KOPT-K1 (cell line): Measurements from ENCODE around the gene CNTFR.
"Not testable (repeated sequence)": the region's sequence is repeated elsewhere in the genome, so short reads cannot be mapped to it uniquely, and the experiment has no call there.

Experiments used
- H3K27ac ChIP-seq: fragments of 200-600 bp; sonication (generic); 2 replicates; pipeline ENCODE4 v1.5.1; 2016; ENCODE audit warnings: antibody characterized with exemption, mild to moderate bottlenecking, low read depth, low read length; ENCODE audit not compliant: poor library complexity, severe bottlenecking
- H3K36me3 ChIP-seq: fragments of 200-600 bp; sonication (generic); 2 replicates; pipeline ENCODE4 v1.5.1; 2017; ENCODE audit warnings: antibody characterized with exemption, mild to moderate bottlenecking, low read length, moderate library complexity; ENCODE audit not compliant: insufficient read depth
- H3K9me3 ChIP-seq: fragments of 200-600 bp; sonication (generic); 2 replicates; pipeline ENCODE4 v1.5.1; 2017; ENCODE audit warnings: antibody characterized with exemption, low read length, mild to moderate bottlenecking; ENCODE audit not compliant: insufficient read depth, poor library complexity, severe bottlenecking

CNTFR gene

GRCh38 chr9:34550681-34551270, 38.7 kb downstream of the CNTFR start:
- no peaks in the 10 kb centered on the region for H3K36me3 ChIP-seq
- H3K27ac ChIP-seq: no peak overlapping the region
- no peaks in the 10 kb centered on the region for H3K9me3 ChIP-seq

- no peaks in the 10 kb centered on the region for H3K9me3 ChIP-seq
- no peaks in the 10 kb centered on the region for H3K36me3 ChIP-seq
- no peak overlapping the region for H3K27ac ChIP-seq
These were observed 39.4 kb downstream of the CNTFR start for GRCh38 chr9:34550016-34550680.

DNA sequence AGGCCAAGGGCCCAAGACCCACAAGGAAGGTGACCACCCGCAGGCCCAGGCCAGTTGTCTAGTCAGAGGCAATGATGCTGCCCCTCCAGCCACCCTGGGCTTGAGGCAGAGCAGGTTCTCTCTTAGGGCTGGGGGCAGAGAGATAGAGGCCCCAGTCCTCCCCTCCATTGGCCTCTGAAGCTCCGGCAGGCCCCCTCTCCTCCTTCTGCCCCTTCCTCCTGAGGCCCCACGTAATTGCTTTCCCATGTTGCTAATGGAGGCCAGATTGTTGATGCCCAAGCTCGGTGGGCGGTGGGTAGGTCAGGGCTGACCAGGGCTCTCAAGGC, 40.2 kb downstream of the CNTFR start:
- Histone ChIP-seq H3K9me3 (no peaks in the 10 kb centered on the region), H3K36me3 (no peaks in the 10 kb centered on the region), H3K27ac (no peak overlapping the region)

- H3K27ac ChIP-seq: no peak overlapping the region
- H3K9me3 ChIP-seq: no peaks in the 10 kb centered on the region
- no peaks in the 10 kb centered on the region for H3K36me3 ChIP-seq
These were observed 41.4 kb downstream of the CNTFR start for GRCh38 chr9:34547960-34548611.

DNA sequence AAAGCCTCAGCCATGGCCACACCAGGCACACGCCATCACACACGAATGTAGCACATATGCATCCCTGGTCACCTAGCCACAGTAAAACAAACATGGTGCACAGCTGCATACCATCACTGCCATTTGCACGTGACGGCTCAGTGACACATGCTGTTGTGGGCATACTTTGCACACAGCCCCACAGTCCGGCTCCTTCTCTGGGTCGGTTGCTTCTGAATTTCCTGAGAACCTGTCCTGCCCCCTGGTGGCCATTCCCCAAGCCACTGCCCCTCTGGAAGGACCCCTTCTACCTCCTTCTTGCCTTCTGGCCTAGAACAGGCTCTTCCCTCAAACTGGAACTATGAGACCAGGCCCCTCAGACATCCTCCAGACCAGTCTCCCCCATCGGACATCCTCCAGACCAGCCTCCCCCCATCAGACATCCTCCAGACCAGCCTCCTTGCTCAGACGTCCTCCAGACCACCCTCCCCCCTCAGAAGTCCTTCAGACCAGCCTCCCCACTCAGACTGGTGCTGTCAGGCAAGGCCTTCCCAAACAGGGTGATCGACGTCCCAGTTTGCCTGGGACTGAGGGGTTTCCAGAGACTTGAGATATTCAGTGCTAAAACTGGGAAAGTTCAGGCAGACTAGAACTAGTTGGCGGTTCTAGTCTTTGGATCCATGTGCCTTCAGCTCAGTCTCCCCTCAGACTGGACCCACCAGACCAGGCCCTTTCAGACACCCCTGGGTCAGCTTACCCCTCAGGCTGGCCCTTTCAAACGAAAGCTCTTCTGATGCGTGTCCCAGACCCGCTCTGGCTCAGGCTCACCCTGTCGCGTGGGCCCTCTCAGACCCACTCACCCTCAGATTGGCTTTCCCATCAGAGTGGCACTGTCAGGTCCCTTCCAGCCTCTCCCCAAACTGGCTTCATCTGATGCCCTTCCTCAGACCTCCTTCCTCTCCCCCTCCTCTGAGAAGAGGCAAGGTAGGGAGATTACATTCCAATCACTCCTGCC, 42.4 kb downstream of the CNTFR start:
- Histone ChIP-seq H3K27ac (no peak overlapping the region), H3K36me3 (no peaks in the 10 kb centered on the region)

DNA sequence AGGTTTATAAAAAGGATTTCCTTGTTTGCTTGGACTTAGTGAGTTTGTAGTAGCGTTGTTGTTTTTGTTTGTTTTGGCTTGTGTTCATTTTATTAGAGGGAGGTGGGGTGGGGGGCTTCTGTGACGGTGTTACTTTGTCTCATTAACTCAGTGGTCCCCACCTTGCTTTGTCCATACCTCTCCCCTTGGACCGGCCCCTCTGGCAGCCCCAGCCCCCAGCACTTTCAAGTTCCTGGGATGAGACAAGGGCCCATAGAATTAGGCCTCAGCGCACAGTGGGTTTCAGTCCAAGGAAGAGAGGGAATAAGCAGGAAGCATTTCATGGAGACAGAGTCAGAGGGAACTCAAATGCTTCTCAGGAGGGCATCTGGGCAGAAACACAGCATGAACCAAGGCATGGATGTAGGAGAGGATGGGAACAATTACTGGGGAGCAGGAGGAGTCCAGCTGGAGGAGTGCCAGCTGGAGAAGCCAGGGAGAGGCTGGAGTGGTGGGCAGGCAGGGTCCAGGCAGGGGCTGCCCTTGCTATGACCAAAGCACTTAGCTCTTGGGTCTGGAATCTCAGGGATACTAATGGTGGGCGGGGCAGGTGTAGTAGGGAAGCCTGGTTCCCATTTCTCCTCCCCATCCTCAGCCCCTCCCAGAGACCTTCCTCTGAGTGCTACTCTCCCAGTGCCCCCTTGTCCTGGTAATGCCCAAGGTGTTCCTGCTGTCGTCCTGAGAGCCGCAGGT, 43.3 kb downstream of the CNTFR start:
- Histone ChIP-seq H3K27ac (no peak overlapping the region), H3K36me3 (no peaks in the 10 kb centered on the region), H3K9me3 (no peaks in the 10 kb centered on the region)

More for the DNA sequence above, 42.4 kb downstream of the CNTFR start:
- no peaks in the 10 kb centered on the region for H3K9me3 ChIP-seq

DNA sequence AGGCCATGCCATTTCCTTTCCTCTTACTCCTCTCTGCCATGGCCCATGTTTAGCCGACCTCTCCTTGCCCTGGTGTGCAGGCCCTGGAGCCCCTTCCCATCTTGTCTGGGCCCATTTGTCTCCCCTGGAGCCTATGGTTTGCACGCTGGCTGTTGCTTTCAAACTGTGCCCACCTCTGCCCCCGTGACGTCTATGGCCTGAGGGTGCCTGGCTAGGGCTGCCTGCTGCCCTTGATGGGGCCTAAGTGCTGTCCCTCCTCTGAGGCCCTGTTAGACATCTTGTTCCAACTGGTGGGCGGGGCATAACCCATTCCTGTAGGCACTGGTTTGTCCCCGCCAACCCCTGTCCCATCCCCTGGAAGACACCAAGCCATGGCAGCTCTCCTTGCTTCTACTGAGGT, 44.0 kb downstream of the CNTFR start:
- Histone ChIP-seq H3K27ac (no peak overlapping the region), H3K36me3 (no peaks in the 10 kb centered on the region), H3K9me3 (no peaks in the 10 kb centered on the region)

DNA sequence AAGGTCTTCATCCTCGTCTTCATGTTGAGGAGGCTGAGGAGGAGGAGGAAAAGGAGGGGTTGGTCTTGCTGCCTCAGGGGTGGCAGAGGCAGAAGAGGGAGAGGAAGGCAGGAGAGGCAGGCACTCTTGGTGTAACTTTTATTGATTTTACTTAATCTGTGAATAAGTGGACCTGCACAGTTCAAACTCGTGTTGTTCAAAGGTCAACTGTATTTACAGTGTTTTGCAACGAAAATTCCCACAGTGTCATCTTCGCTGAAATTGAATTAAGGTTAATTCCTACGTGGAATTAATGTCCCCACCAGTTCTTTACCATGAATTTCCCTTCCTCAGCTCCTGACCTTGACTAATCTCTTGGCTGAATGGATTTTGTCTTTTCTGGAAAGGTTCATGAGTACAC, 45.5 kb downstream of the CNTFR start:
- Histone ChIP-seq H3K36me3 (no peaks in the 10 kb centered on the region), H3K27ac (no peak overlapping the region)

DNA sequence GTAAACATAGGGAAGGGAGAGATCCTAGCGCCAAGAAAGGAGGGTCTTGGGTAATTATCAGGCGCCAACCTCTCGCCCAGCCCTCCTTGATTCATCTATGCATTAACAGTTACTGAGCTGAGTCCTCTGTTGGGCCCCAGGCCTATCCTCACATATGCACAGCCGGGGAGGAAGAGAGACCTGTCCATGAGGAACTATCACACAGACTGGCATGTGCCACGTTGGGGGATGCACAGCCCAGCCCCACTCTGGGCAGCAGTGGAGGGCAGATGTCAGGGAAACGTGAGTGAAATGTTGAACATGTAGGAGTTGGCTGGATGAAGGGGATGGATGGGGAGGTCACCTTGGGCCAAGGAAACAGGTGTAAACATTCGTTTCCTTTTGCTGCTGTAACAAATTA, 48.0 kb downstream of the CNTFR start:
- no peaks in the 10 kb centered on the region for H3K36me3 ChIP-seq
- H3K27ac ChIP-seq: no peak overlapping the region
- H3K9me3 ChIP-seq: no peaks in the 10 kb centered on the region

More for the DNA sequence above, 45.5 kb downstream of the CNTFR start:
- H3K9me3 ChIP-seq: no peaks in the 10 kb centered on the region

DNA sequence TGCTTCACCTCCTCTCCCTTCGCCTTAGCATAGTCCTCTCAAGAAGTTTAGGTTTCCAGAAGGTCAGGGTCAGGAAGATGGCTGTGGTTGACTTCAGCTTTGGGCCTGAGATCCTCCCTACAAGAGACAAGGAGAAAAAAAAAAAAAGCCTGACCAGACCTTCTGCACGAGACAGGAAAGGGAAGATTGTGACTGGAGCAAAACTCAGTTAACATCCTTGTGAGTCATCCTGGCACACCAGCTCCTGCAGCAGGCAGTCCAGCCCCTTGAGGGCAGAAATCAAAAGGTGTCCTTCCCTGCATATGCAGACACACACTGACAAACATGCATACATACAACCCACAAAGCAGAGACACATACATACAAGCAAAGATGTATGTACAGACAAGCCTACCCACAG, 48.7 kb downstream of the CNTFR start:
- H3K9me3 ChIP-seq: no peaks in the 10 kb centered on the region
- H3K27ac ChIP-seq: no peak overlapping the region
- no peaks in the 10 kb centered on the region for H3K36me3 ChIP-seq

DNA sequence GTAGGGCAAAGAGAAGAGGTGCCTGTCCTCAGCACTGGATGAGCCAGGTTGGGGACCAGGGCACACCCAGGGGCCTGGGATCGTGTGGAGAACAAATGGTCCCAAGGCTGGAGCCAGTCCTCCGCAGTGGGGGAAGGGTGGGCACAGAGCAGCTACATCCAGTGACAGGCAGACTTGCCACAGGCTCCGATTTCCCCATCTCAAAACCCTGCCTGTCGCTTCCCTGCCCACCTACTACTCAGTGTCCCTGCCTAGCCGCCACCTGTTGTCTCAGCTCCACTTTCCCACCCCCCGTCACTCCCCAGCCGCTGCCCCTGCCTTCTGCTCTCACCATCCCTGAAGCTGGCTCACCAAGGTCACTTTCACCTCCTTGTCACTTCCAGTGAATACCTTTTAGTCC, 52.8 kb downstream of the CNTFR start:
- H3K9me3 ChIP-seq: no peaks in the 10 kb centered on the region
- no peaks in the 10 kb centered on the region for H3K36me3 ChIP-seq
- no peak overlapping the region for H3K27ac ChIP-seq

DNA sequence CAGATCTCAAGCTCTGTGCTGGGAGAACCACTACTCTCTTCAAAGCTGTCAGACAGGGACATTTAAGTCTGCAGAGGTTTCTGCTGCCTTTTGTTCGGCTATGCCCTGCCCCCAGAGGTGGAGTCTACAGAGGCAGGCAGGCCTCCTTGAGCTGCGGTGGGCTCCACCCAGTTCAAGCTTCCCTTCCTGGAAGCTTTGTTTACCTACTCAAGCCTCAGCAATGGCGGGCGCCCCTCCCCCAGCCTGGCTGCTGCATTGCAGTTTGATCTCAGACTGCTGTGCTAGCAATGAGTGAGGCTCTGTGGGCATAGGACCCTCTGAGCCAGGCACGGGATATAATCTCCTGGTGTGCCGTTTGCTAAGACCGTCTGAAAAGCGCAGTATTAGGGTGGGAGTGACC, 57.5 kb downstream of the CNTFR start:
- H3K27ac ChIP-seq, H3K9me3 ChIP-seq, H3K36me3 ChIP-seq: not testable (repeated sequence)

DNA sequence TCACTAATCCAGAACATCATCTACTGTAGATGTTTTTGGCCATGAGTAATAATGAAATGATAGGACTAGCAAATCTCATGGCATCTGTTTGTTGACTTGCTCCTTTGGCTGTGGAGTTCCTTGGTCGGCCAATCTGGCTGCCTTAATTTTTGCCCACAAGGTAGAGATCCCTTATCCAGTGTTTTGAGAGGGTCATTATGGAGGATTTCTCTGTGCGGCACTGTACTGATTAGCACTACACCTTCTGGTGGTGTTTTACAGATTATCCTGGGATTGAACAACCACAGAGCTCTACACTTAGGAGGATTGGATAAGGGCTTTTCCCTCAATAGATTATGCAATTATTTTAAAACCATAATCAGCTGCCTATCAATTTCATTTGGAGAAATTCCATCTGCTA, 63.5 kb downstream of the CNTFR start:
- Histone ChIP-seq H3K36me3 (no peaks in the 10 kb centered on the region), H3K27ac (no peak overlapping the region), H3K9me3 (no peaks in the 10 kb centered on the region)

DNA sequence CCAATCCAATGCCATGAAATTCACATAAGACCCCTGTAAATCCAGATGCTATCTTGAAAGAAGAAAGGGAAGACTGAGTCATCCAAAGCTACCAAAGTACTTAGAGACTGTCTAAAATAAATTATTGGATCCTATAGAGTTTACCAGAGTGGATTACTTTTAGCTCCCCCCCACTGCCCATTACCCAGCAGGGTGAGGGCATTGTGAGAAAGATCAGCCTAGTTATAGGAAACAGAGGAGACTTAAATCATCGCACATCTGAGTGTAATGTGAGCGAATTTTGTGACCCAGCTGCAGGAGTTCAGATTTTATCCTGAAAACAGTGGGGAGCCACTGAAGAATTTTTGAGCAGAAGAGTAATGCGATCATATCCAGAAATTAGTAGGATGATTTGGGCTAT, 65.2 kb downstream of the CNTFR start:
- Histone ChIP-seq H3K27ac (no peak overlapping the region), H3K9me3 (no peaks in the 10 kb centered on the region)

More for the DNA sequence above, 65.2 kb downstream of the CNTFR start:
- H3K36me3 ChIP-seq: no peaks in the 10 kb centered on the region
